Measurements from ENCODE around the gene SP2.

SP2 gene

DNA sequence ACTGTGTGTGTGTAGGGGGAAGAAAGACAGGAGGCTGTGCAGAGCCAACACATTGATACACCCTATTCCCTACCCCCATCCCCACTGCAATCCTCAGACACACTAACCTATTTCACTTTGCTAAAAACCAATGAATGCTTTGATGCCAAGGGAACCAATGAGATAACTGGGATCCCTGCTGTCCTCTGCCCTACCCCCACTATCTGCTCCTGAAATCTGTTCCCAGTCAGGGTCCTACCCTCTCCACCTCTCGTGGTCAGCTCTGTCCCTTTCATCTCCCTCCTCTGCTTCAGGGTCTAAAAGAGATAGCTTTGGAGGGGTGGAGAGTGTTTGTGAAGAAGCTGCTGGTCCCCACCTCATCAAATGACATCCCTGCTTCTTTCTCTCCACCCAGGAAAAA, 26.0 kb upstream of the SP2 start:
- no peak for DNase-seq (ENCODE audit: low read depth in 2 of 2)

DNA sequence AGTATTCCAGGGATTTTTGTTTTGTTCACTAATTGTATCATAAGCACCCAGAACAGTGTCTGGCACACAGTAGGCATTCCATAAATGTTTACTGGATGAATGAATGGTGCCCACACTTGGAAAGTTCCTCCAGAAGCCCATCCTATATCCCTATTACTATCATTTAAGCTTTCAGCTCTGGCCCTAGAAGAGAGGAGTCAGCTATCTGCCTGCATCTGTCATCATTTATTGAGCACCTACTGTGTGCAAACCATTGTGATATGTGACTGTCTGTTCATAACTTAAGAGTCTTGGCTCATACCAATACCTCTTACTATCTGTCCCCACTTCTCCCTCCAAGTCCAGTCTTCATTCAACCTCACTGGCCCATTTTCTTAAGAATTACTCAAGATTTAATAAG, 25.0 kb upstream of the SP2 start:
- DNase-seq (ENCODE audit: low read depth in 2 of 2) = no peak

DNA sequence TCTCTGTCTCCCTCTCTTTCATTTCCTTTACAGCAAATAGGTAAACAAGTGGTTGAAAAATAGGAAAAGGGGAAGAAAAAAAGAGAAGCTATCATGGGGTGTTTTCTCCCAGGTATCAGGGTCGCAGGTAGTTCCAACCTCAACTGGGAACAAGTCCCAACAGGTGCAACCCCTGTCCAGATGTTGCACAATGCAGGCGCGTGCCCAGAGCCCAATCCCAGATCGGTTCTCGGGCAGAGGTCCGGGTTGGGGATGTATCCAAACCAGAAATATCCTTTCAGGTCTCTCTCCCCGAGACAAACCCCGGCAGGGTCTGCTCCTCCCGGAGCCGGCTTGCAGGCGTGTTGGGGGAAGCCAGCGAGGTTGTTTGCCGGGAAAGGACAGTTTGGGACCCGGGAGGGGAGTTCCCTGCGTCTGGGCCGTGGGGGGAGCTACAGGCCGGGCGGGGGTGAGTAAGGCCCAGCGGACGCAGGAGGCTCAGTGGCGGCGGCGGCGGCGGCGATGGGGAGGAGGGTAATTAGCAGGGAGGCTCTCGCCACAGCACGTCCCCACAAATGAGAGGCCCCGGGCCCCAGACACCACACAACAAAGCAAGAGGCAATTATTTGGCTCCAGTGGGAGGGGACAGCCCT, 23.9 kb upstream of the SP2 start:
- no peak for DNase-seq (ENCODE audit: low read depth in 2 of 2)

DNA sequence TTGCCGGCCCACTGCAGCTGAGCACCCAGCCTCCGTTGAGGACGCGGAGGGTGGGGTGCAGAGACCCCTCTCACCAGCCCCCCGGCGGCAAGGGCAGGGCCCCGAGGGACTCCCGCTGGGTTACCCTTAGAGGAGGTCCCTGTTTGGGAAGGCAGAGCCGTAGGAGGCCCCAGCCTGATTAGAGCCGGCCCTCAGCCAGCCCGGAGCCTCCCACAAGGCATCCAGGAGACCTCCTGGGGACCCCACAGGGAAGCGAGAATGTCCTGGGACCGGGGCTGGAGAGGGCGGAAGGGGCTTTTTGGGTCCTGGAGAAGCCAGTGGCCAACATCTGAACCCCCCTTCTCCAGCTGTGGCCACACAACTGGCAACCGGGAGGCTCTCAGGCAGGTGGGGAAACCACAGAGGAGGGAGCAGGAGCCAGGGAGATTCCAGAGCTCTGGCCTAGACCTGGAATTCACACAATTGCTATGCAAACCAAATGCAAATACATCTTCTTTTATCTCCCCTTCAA, 23.3 kb upstream of the SP2 start:
- DNase-seq (ENCODE audit: low read depth in 2 of 2) = no peak

DNA sequence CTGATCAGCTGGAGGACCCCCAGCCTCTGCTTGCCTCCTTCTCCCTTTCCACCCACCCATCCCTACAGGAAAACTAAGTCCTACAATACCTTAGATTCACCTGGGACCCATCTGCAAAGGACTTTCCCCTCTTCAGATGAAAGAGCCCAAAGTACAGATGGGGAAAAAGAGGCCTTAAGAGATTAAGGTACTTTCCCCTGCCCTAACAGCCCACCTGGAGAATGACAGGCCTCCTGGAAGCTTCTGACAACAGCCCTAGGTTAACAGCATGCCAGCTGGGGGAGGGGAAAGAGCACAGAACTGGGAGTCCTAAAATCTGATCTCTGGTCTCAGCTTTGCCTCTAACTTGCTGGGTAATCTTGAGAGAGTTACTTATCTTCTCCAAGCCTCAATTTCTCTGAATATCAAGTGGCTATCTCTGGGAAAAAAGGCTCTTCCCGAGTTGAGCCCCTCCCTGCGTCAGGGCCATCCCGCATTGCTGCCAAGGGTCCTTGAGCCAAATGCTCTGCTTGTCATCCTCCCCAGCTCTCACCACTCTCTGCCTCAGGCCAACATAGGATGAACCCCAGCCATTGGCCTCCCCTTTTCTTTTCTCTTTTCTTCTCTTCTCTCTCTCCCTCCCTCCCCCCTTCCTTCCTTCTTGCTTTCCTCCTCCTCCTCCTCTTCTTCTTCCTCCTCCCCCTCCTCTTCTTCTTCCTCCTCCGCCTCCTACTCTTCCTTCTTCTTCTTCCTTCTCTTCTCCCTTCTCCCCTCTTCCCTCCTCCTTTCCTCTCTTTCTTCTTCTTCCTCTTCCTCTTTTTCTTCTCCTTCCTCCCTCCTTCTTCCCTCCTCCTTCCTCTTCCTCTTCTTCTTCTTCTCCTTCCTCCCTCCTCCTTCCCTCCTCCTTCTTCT, 22.6 kb upstream of the SP2 start:
- DNase-seq (ENCODE audit: low read depth in 2 of 2) = no peak

DNA sequence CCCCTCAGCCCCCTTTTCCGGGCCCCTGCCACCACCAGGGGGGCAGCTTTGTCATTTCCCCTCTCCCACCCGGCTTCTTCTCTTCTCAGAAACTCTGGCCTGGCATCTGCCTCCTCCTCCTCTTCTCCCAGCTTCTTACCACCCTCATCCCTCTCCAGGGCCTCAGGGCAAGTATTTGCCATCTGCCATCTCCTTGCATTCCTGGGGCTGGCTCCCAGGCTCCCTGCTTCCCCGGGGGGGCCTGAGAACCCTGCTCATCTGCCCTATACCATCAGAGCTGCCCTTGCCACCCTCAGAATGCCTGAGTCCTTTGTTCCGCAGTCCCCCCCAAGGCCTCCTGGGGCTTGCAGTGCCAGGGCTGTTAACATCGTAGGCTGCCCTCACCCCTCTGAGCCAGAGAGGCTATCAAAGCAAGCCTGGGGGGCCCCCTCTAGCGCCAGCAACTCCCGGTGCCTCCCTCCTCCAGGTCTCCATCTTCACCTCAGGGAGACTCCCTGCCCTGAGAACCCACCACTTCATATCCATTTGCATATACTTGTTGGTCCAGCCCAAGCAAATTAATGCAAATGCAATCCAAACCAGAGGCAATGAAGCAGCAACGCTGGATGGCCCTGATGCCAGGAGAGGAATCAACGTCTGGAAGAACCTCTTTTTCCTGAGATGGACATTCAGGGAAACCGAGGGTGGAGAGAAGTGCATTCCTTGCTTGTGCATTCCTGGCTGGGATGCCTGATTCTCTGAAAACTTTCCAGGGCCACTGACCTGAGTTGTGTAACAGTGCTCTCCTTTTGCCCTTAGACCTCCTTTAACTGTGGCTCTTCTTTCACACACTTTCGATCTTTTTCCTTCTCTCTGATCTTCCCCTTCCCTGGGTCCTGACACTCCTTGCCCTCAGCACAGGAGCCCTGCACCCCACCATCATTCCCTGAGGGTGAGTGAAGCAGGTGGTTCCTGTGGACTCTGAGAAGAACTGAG, 20.7 kb upstream of the SP2 start:
- DNase-seq (ENCODE audit: low read depth in 2 of 2) = no peak

DNA sequence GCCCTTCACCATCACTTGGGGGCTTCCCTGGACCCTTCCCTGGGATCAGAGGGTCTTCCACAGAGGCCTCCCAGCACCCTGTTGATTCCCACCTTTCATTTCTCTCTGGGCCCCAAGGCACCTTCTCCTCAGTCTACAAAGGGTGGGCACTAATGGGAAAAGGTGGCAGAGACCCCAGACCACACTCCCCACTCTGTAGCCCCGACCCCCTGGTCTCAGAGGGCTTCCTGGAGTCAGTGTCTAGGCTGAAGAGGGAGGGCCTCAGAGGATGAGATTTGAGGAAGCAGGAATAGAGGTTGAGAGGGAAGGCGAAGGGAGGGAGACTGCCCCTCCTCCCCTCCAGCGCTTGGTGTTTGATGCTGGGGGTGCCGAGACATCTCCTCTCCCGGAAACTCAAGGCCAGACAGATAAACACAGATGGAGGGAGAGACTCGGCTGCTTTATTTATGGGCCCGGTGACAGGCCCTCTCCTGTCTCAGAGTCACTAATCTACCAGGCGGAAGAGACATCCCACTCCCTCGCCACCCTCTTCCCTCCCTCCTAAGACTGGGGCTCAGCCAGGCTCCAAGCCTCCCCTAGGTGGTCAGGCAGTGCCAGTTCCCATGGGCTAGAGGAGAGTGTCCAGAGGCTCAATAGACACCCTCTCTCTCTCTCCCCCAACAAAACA, 18.5 kb upstream of the SP2 start:
- DNase-seq (ENCODE audit: low read depth in 2 of 2) = no peak

DNA sequence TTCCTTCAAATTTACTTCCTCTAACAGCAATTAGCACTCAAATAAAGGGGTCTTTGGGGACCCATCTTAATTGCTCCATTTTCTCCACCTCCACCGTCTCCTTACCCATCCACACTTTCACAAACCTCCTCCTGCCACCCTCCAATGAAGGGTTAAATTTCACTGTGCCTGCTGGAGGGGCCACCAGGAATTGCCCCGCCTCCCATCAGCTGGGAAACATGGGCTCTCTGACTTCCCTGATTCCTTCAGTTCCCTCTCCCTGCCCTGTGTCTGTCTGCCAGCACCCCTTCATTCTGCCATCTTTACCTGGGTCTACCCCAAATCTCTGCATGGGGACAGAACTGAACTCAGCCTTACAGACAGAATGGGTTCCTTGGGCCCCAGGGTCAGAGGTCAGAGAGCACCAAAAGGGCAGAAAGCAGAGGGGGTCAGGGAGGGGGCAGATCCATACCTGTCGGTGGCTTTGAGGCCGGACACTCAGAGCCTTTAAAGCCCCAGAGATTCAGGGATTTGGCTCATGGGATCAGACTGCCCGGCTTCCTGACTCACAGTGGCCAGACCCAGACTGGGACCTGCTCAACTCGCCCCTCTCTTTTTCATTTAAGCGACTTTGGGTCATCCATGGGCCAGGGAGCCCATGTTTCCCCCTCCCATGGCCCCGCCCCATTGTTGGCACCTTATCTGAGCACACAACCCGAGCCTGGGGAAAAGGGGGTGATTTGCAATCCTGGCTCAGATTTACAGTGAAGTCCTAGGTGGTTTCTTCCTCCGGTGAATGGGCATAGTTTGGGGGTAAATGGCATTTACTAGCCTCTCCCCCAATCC, 17.6 kb upstream of the SP2 start:
- no peak for DNase-seq (ENCODE audit: low read depth in 2 of 2)

DNA sequence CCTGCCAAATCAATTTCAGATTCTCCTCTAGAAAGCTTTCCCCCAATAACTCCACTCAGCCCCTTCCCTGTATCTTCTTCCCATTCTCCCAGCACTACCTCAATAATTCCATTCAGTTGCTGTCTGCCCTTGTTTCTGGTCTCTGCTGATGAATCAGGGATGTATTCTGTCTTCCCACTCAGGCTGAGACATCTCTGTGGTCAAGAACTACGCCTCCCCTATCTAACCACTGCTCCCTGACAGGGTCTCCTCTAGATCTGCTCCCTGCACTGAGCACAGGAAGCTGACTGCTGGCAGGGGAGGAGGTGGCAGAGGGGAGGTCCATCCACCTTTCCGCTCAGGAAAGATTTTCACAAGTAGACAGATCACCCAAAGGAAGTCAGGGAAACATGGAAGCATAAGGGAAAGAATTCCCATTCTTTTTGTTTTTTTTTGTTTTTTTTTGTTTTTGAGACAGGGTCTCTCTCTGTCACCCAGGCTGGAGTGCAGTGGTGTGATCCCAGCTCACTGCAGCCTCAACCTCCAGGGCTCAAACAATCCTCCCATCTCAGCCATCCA, 16.9 kb upstream of the SP2 start:
- DNase-seq (ENCODE audit: low read depth in 2 of 2) = no peak

DNA sequence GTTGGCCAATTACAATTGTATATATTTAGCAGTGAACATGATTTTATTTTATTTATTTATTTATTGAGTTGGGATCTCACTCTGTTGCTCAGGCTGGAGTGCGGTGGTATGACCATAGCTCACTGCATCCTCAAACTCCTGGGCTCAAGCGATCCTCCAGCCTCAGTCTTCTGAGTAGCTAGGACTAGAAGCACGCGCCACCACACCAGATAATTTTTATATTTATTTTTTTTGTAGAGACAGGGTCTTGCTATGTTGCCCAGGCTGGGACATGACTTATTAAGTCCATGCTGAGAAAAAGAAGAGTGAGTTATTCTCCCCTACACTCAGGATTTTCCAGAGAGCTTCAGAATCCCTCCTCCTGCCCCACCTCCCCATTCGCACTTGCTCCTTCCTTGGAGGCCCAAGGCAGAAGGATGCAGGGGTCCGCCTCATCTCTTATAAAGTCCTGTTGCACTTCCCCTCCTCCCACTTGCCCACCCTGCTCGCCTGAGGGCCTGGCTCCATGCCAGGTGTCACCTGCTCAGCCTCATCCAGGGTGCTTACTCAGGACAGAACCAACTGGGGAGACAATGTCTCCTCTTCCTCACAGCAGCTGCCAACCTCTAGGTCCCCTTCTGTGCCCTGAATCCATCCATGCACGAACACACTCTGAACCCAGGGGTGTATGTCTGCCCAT, 16.1 kb upstream of the SP2 start:
- no peak for DNase-seq (ENCODE audit: low read depth in 2 of 2)

DNA sequence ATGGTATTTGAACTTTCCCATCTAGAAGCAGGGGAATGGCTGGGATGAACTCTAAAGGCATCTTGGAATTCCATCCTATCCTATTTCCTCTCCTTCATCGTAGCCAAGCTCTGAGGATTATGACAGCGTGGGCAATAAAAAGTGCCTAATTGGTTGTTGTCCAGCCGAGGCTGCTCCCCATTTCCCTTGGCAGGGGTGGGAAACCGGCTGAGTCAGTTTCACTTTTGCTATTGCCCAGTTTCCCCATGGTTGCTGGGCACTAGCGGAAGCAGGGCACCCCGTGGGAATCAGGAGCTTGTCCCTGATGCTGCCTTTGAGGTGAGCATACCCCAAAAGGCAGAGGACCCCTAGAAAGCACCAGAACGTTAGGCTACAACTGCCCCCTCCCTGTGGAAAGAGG, 13.8 kb upstream of the SP2 start:
- DNase-seq (ENCODE audit: low read depth in 2 of 2) = no peak

DNA sequence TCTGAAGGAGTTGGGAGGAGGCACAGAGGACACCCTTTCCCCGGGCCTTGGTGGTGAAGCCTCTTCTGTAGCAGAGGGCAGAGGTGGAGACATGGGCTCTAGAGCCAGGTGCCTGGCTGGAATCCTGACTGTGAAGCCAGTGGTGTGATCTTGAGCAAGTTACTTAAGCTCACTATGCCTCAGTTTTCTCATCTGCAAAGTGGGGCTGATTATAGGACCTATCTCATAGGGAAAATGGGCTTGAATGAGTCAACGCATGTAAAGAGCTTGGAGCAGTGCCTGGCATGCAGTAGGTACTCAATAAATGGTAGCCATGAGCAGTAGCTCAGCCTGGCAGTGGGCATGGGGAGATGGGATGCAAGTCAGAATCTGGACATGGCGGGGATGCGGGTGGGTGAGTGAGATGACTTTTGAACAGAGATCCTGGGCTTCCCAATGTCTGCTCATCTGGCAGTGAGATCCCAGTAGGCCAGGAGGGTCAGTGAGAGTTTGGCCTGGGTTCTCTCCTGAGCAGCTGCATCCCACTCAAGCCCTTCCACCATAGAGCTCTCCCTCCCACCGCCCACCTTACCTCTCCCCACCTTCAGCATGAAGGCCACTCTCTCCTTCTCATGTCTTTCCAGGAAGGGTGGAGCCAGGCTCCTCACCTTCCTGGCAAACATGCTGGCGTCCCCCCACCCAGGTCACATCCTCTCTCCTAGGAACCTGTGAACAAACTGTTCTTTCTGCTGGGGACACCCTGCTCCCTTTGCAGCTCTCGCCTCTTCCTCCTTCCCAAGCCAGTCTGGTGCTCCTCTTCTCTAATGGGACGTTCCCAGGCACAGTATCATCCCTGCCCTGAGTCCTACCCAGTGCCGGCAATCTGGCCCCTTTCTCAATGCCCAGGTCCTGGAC, 13.1 kb upstream of the SP2 start:
- DNase-seq (ENCODE audit: low read depth in 2 of 2) = no peak

DNA sequence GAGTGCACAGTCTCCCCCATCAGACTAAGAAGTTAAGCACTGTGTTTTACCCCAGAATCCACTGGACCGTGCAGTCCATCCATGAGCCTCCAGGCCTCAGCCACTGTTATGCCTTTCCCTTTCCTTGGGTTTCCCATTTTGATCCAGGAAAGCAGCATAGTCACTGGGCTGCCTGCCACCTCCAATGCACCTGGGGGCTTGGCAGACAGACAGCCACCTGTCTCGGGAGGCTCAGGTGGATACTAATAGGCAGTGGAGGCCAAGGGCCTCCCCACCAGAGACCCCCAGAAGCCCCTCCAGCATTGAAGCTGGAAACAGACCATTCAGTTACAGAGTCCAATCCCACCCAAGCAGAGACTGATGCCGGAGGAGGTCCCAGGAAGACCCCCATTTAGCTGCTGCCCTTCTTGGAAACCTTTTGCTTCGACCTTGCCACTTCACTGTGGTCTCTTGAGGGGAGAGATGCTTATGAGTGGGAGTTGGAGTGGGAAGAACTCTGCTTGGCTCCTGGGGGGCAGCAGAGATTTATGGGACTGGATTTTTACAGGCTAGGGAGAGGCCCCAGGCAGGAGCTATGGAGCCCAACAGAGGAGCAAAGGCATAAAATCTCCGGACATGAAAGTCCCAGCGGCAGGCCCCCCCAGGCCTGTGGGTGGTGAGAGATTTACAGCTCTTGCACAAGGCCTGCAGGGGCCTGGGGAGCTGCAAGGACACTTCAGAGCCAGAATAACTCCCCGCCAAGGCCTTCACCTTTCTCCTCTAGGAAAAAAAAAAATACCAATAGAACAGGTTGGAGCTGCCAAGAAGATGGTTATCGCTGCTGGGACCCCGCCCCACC, 12.2 kb upstream of the SP2 start:
- DNase-seq (ENCODE audit: low read depth in 2 of 2) = no peak

DNA sequence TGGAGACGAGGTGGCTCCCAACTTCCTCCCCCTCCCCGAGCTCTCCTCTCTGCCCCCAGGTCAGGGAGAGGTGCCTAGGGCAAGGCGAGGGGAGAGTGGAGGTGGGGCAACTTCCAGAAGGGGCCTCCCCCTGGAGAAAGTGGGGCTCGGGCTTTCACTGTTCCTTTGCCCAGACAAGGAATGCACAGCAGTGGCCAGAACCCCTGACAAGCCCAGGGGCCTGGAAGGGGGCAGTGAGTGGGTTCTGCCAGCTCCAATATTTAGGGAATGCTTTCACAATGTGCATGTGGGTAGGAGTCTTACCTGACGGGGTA, 11.7 kb upstream of the SP2 start:
- DNase-seq (ENCODE audit: low read depth in 2 of 2) = no peak

DNA sequence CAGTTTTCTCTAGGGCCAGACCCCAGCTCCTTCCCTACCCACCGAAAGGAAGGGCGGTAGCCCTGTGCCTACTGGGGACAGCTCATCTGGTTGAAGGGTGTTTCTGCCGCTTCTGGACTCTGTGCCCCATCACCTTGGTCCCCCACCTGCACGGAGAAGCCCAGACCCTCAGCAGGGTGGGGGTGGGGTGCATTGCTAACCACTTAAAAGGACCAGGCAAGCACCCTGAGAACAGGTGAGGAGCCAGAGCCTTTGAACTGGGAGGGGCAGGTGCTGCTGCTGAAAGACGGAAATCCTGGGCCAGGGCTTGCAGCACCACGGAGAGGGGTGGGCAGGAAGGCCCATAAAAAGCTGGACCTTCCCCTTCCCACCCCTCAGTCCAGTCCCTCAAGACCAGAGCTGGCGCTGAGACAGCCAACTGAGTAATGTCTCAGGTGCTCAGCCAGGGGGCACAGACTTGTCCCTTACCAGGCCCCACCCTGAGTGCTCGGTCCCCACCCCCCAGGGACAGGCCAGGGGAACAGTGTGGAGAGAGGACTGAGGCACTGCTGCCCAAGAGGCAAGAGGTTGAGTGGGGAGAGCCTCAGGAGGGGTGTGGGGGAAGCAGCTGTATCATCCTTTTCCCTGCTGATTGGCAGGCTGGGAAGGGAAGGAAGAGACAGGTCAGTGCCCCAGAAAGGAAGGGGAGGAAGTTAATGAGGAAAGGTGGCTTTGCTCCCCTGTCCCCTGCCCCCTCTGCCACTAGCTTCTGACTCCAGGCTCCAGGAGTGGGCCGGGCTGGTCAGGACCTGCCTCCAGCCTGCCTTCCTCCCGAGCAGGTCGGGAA, 10.9 kb upstream of the SP2 start:
- no peak for DNase-seq (ENCODE audit: low read depth in 2 of 2)

DNA sequence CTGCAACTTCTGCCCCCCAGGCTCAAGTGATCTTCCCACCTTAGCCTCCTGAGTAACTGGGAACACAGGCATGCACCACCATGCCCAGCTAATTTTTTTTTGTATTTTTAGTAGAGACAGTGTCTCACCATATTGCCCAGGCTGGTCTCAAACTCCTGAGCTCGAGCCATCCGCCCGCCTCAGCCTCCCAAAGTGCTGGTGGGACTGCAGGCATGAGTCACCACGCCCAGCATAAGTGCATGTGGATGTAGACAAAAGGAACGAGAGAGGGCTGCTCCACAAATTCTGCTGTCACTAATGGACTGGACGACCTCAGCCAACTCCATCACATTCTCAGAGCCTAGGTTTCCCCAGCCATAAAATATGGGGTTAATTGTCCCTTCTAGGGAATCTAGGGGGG, 7.7 kb upstream of the SP2 start:
- DNase-seq (ENCODE audit: low read depth in 2 of 2) = no peak

Data from stimulated activated CD4-positive, alpha-beta T cell treated with anti-CD3 and anti-CD28 coated beads, Interleukin-1b, Interleukin-23, amount 100 ng/mL, for 1 hour (primary cell).